SK-N-DZ (cell line): ENCODE results near the gene LEFTY2.
"Not testable (repeated sequence)": the region's sequence is repeated elsewhere in the genome, so short reads cannot be mapped to it uniquely, and the experiment has no call there.

Experiments used
- DNase-seq: peaks from one replicate; pipeline ENCODE4 v3.0.0-alpha.2; 2015; ENCODE audit warnings: low spot score

The LEFTY2 gene

GRCh38 chr1:225908013-225908640, 32.9 kb downstream of the LEFTY2 start:
- DNase-seq: no peak

- no peak for DNase-seq
These were observed 33.7 kb downstream of the LEFTY2 start for GRCh38 chr1:225907341-225907740.

GRCh38 chr1:225906467-225906866, 34.6 kb downstream of the LEFTY2 start:
- no peak for DNase-seq

- no peak for DNase-seq
These were observed 37.4 kb downstream of the LEFTY2 start for GRCh38 chr1:225903623-225904022.

GRCh38 chr1:225899044-225899925, 41.7 kb downstream of the LEFTY2 start:
- no peak for DNase-seq

GRCh38 chr1:225897595-225898514, 43.2 kb downstream of the LEFTY2 start:
- DNase-seq: no peak

- no peak for DNase-seq
These were observed 44.0 kb downstream of the LEFTY2 start for GRCh38 chr1:225896937-225897549.

GRCh38 chr1:225896494-225896893, 44.5 kb downstream of the LEFTY2 start:
- DNase-seq: no peak

- DNase-seq: no peak
These were observed 48.7 kb downstream of the LEFTY2 start for GRCh38 chr1:225892307-225892706.

GRCh38 chr1:225891229-225891972, 49.6 kb downstream of the LEFTY2 start:
- DNase-seq: no peak

GRCh38 chr1:225890346-225891228, 50.4 kb downstream of the LEFTY2 start:
- DNase-seq: no peak

- no peak for DNase-seq
These were observed 51.3 kb downstream of the LEFTY2 start for GRCh38 chr1:225889743-225890142.

GRCh38 chr1:225888898-225889601, 52.0 kb downstream of the LEFTY2 start, which contains the start of gene LEFTY1:
TSS of gene LEFTY1 (minus strand) at chr1:225889146. CDS start at chr1:225889066, 80 bp downstream.
- DNase-seq: no peak

- DNase-seq: no peak
These were observed 52.6 kb downstream of the LEFTY2 start for GRCh38 chr1:225888289-225888897.

GRCh38 chr1:225887554-225888288, 53.3 kb downstream of the LEFTY2 start:
- not testable (repeated sequence) for DNase-seq

- no peak for DNase-seq
These were observed 54.0 kb downstream of the LEFTY2 start for GRCh38 chr1:225887030-225887314.
